OCI-LY3 (cell line): Measurements from ENCODE around the gene TBX4.

Experiments
- H2AFZ ChIP-seq: fragments of 200-600, 300-600 bp; shearing (Covaris generic); 2 replicates; pipeline ENCODE4 v1.6.0; 2014; ENCODE audit warnings: antibody characterized with exemption, low read depth, low read length
- H3K27ac ChIP-seq: fragments of 200-600, 300-600 bp; sonication (generic); 2 replicates; pipeline ENCODE4 v1.5.1; 2014; ENCODE audit warnings: mild to moderate bottlenecking, low read length, moderate library complexity, mixed read lengths
- H3K27me3 ChIP-seq: fragments of 200-600, 300-600 bp; sonication (generic); 2 replicates; pipeline ENCODE4 v1.6.1; 2014; ENCODE audit warnings: low read depth, low read length, mixed read lengths
- H3K36me3 ChIP-seq: fragments of 200-600, 300-600 bp; sonication (generic); replicated peaks from 2 replicates; pipeline ENCODE3; 2014; ENCODE audit warnings: low read depth, low read length, mixed read lengths
- H3K4me1 ChIP-seq: fragments of 300-600, 200-600 bp; sonication (generic); 2 replicates; pipeline ENCODE4 v1.6.1; 2014; ENCODE audit warnings: low read length, mixed read lengths
- H3K4me2 ChIP-seq: fragments of 200-600, 300-600 bp; sonication (generic); 2 replicates; pipeline ENCODE4 v1.6.1; 2014; ENCODE audit warnings: low read length, mixed read lengths
- H3K4me3 ChIP-seq: fragments of 300-600, 200-600 bp; sonication (generic); 2 replicates; pipeline ENCODE4 v1.5.1; 2014; ENCODE audit warnings: antibody characterized with exemption, mild to moderate bottlenecking, low read length, moderate library complexity
- H3K79me2 ChIP-seq: fragments of 300-600, 200-600 bp; shearing (Covaris generic); 2 replicates; pipeline ENCODE4 v1.6.1; 2014; ENCODE audit warnings: mild to moderate bottlenecking, low read length, mixed read lengths
- H3K9ac ChIP-seq: fragments of 300-600, 200-600 bp; shearing (Covaris generic); 2 replicates; pipeline ENCODE4 v1.6.0; 2014; ENCODE audit warnings: mild to moderate bottlenecking, low read length, moderate library complexity
- H3K9me3 ChIP-seq: fragments of 200-600, 300-600 bp; shearing (Covaris generic); 2 replicates; pipeline ENCODE4 v1.6.1; 2014; ENCODE audit warnings: low read length, mixed read lengths; ENCODE audit not compliant: insufficient read depth
- H4K20me1 ChIP-seq: fragments of 200-600, 300-600 bp; sonication (generic); 2 replicates; pipeline ENCODE4 v1.6.1; 2016; ENCODE audit warnings: low read length, mixed read lengths; ENCODE audit not compliant: insufficient read depth
- EZH2phosphoT487 ChIP-seq: fragments of 200-600 bp; shearing (Covaris generic); IDR thresholded peaks from 2 replicates; pipeline ENCODE4 v1.6.1; 2018; ENCODE audit warnings: antibody characterized with exemption, mixed run types, low read depth
- TF ChIP-seq, protein P1 (sequence below): fragments of 200-600, 300-600 bp; sonication (generic); IDR thresholded peaks from 2 replicates; pipeline ENCODE4 v1.5.1; 2014; ENCODE audit warnings: antibody characterized with exemption, low read length, low read depth

The TBX4 gene

GRCh38 chr17:61410141-61411010 lies 41.8 kb upstream of the TBX4 start:
- Histone ChIP-seq H3K79me2 (no peaks in the 10 kb centered on the region), H3K9ac (no peak overlapping the region), H4K20me1 (no peaks in the 10 kb centered on the region), H3K27me3 (peaks cover 6% of the 10 kb centered on the region; the same call in 1 of the 2 replicates), H3K9me3 (no peaks in the 10 kb centered on the region), H2AFZ (no peak overlapping the region), H3K4me2 (peak overlapping the region; percentile 49; the same call in 1 of the 2 replicates), H3K36me3 (no peaks in the 10 kb centered on the region), H3K4me3 (peak overlapping the region; percentile 81; the same call in 1 of the 2 replicates), H3K4me1 (no peaks in the 10 kb centered on the region), H3K27ac (no peak overlapping the region)
- TF ChIP-seq, protein P1, sequence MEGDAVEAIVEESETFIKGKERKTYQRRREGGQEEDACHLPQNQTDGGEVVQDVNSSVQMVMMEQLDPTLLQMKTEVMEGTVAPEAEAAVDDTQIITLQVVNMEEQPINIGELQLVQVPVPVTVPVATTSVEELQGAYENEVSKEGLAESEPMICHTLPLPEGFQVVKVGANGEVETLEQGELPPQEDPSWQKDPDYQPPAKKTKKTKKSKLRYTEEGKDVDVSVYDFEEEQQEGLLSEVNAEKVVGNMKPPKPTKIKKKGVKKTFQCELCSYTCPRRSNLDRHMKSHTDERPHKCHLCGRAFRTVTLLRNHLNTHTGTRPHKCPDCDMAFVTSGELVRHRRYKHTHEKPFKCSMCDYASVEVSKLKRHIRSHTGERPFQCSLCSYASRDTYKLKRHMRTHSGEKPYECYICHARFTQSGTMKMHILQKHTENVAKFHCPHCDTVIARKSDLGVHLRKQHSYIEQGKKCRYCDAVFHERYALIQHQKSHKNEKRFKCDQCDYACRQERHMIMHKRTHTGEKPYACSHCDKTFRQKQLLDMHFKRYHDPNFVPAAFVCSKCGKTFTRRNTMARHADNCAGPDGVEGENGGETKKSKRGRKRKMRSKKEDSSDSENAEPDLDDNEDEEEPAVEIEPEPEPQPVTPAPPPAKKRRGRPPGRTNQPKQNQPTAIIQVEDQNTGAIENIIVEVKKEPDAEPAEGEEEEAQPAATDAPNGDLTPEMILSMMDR: no peak; the same call in 1 of the 2 replicates
- no peak for TF ChIP-seq EZH2phosphoT487

GRCh38 chr17:61411011-61411260 lies 41.3 kb upstream of the TBX4 start:
- Histone ChIP-seq H4K20me1 (no peaks in the 10 kb centered on the region), H3K36me3 (no peaks in the 10 kb centered on the region), H3K27ac (no peak overlapping the region), H3K4me1 (no peaks in the 10 kb centered on the region), H3K9ac (no peak overlapping the region), H3K4me2 (no peak overlapping the region), H3K27me3 (peaks cover 6% of the 10 kb centered on the region; the same call in 1 of the 2 replicates), H3K4me3 (no peak overlapping the region), H3K79me2 (no peaks in the 10 kb centered on the region), H3K9me3 (no peaks in the 10 kb centered on the region), H2AFZ (no peak overlapping the region)
- no peak for TF ChIP-seq EZH2phosphoT487
- TF ChIP-seq, protein P1: no peak

GRCh38 chr17:61411261-61412142 lies 40.7 kb upstream of the TBX4 start:
- peaks cover 6% of the 10 kb centered on the region; the same call in 1 of the 2 replicates for H3K27me3 ChIP-seq
- H3K27ac ChIP-seq: no peak overlapping the region
- peak overlapping the region; percentile 46 for H3K9ac ChIP-seq
- H3K4me2 ChIP-seq: peak overlapping the region; percentile 64
- H3K79me2 ChIP-seq: no peaks in the 10 kb centered on the region
- H2AFZ ChIP-seq: peak overlapping the region; percentile 73; the same call in 1 of the 2 replicates
- no peak for TF ChIP-seq EZH2phosphoT487
- TF ChIP-seq, protein P1: no peak
- no peaks in the 10 kb centered on the region for H4K20me1 ChIP-seq
- no peaks in the 10 kb centered on the region for H3K9me3 ChIP-seq
- H3K4me1 ChIP-seq: no peaks in the 10 kb centered on the region
- no peaks in the 10 kb centered on the region for H3K36me3 ChIP-seq
- peak overlapping the region; percentile 72 for H3K4me3 ChIP-seq
